HPDE6-E6E7 (cell line): Measurements from ENCODE around the gene ATP13A2.

ENCODE experiments used
- DNase-seq: peaks from one replicate; pipeline ENCODE4 v3.0.0; 2011; ENCODE audit warnings: missing footprints; ENCODE audit errors: extremely low spot score

The ATP13A2 gene

GRCh38 chr1:17004466-17005364, 7.0 kb downstream of the ATP13A2 start:
- DNase-seq: no peak

GRCh38 chr1:17002524-17002902, 9.2 kb downstream of the ATP13A2 start:
- DNase-seq: no peak

GRCh38 chr1:17001760-17002523, 9.8 kb downstream of the ATP13A2 start:
- no peak for DNase-seq

GRCh38 chr1:16999863-17000262, 11.9 kb downstream of the ATP13A2 start:
- DNase-seq: no peak

- no peak for DNase-seq
These were observed 13.1 kb downstream of the ATP13A2 start for GRCh38 chr1:16998589-16998988.

GRCh38 chr1:16996845-16997244, 14.9 kb downstream of the ATP13A2 start:
- no peak for DNase-seq

GRCh38 chr1:16993521-16994038, 18.1 kb downstream of the ATP13A2 start:
- DNase-seq: no peak

GRCh38 chr1:16992675-16993074, 19.1 kb downstream of the ATP13A2 start:
- no peak for DNase-seq

GRCh38 chr1:16992102-16992501, 19.6 kb downstream of the ATP13A2 start:
- no peak for DNase-seq

GRCh38 chr1:16991571-16991970, 20.2 kb downstream of the ATP13A2 start:
- DNase-seq: no peak

- no peak for DNase-seq
These were observed 21.9 kb downstream of the ATP13A2 start for GRCh38 chr1:16989676-16990391.

GRCh38 chr1:16988210-16988609, 23.5 kb downstream of the ATP13A2 start:
- DNase-seq: no peak

- DNase-seq: no peak
These were observed 24.8 kb downstream of the ATP13A2 start for GRCh38 chr1:16986962-16987361.

- no peak for DNase-seq
These were observed 25.2 kb downstream of the ATP13A2 start for GRCh38 chr1:16986560-16986959.

GRCh38 chr1:16986113-16986512, 25.6 kb downstream of the ATP13A2 start:
- DNase-seq: no peak

GRCh38 chr1:16984717-16985116, 27.0 kb downstream of the ATP13A2 start:
- DNase-seq: peak; percentile 81

- no peak for DNase-seq
These were observed 28.1 kb downstream of the ATP13A2 start for GRCh38 chr1:16983649-16984048.

GRCh38 chr1:16982902-16983301, 28.8 kb downstream of the ATP13A2 start:
- no peak for DNase-seq

- DNase-seq: peak; percentile 72
These were observed 30.4 kb downstream of the ATP13A2 start for GRCh38 chr1:16981269-16981849.

GRCh38 chr1:16980473-16981268, 31.1 kb downstream of the ATP13A2 start, which contains the start of gene MFAP2:
TSS of gene MFAP2 (minus strand) at chr1:16980620. CDS start at chr1:16978273, 2,347 bp downstream.
- DNase-seq: no peak
